H9 (cell line): ENCODE measurements around the gene CYGB. TPM values are rescaled to one million over a fixed set of nuclear protein-coding genes. Genes with fewer than 3 reads are reported as not detected.
A peak's percentile ranks its signal among the peaks of the same experiment; 100 is the strongest.

Experiments
- DNase-seq: peaks from one replicate; pipeline ENCODE4 v3.0.0-alpha.2; 2017
- H2AFZ ChIP-seq: one replicate; pipeline ENCODE4 v1.6.1; 2013; ENCODE audit warnings: mild to moderate bottlenecking, low read length, control low read depth, moderate library complexity
- H2AK5ac ChIP-seq: 2 replicates; pipeline ENCODE4 v1.6.1; 2013; ENCODE audit warnings: low read length, control low read depth, mixed read lengths; ENCODE audit not compliant: insufficient read length
- H2BK120ac ChIP-seq: one replicate; pipeline ENCODE4 v1.6.1; 2013; ENCODE audit warnings: low read depth, mild to moderate bottlenecking, low read length, control low read depth, inconsistent platforms; ENCODE audit not compliant: poor library complexity, severe bottlenecking
- H2BK12ac ChIP-seq: 2 replicates; pipeline ENCODE4 v1.6.1; 2013; ENCODE audit warnings: low read length, control low read depth, mixed read lengths, low read depth; ENCODE audit not compliant: insufficient read length
- H2BK15ac ChIP-seq: 2 replicates; pipeline ENCODE4 v1.6.1; 2013; ENCODE audit warnings: low read depth, low read length, control low read depth
- H2BK20ac ChIP-seq: one replicate; pipeline ENCODE4 v1.6.1; 2013; ENCODE audit warnings: low read depth, mild to moderate bottlenecking, low read length, control low read depth, inconsistent platforms; ENCODE audit not compliant: poor library complexity, severe bottlenecking
- H2BK5ac ChIP-seq: 2 replicates; pipeline ENCODE4 v1.6.1; 2013; ENCODE audit warnings: low read length, control low read depth, mixed read lengths; ENCODE audit not compliant: insufficient read length
- H3K14ac ChIP-seq: 2 replicates; pipeline ENCODE4 v1.6.1; 2013; ENCODE audit warnings: low read length, control low read depth; ENCODE audit not compliant: insufficient read depth
- H3K18ac ChIP-seq: 2 replicates; pipeline ENCODE4 v1.6.1; 2013; ENCODE audit warnings: low read depth, mild to moderate bottlenecking, mixed read lengths, low read length, control low read depth; ENCODE audit not compliant: insufficient read length
- H3K23ac ChIP-seq: 2 replicates; pipeline ENCODE4 v1.6.1; 2013; ENCODE audit warnings: low read length, control low read depth, mixed read lengths, low read depth; ENCODE audit not compliant: insufficient read length
- H3K23me2 ChIP-seq: 2 replicates; pipeline ENCODE4 v1.6.1; 2013; ENCODE audit warnings: low read depth, mild to moderate bottlenecking, mixed read lengths, low read length, control low read depth; ENCODE audit not compliant: insufficient read length, poor library complexity, severe bottlenecking
- H3K27ac ChIP-seq: 2 replicates; pipeline ENCODE4 v1.5.1; 2013; ENCODE audit warnings: low read length, control low read depth, mixed read lengths, low read depth; ENCODE audit not compliant: insufficient read length
- H3K27me3 ChIP-seq: 2 replicates; pipeline ENCODE4 v1.6.1; 2013; ENCODE audit warnings: low read length, control low read depth, inconsistent platforms; ENCODE audit not compliant: insufficient read depth
- H3K4ac ChIP-seq: 2 replicates; pipeline ENCODE4 v1.6.1; 2013; ENCODE audit warnings: low read depth, mild to moderate bottlenecking, control low read depth, inconsistent platforms, low read length, moderate library complexity
- H3K4me1 ChIP-seq: 2 replicates; pipeline ENCODE4 v1.6.1; 2013; ENCODE audit warnings: low read length, control low read depth, inconsistent platforms; ENCODE audit not compliant: insufficient read depth
- H3K4me2 ChIP-seq: 2 replicates; pipeline ENCODE4 v1.6.1; 2013; ENCODE audit warnings: low read length, control low read depth, mixed read lengths; ENCODE audit not compliant: insufficient read length, insufficient read depth
- H3K56ac ChIP-seq: 2 replicates; pipeline ENCODE4 v1.6.1; 2013; ENCODE audit warnings: low read depth, mild to moderate bottlenecking, mixed read lengths, low read length, control low read depth; ENCODE audit not compliant: insufficient read length
- H3K79me1 ChIP-seq: 2 replicates; pipeline ENCODE4 v1.6.1; 2013; ENCODE audit warnings: low read depth, mild to moderate bottlenecking, moderate library complexity, low read length, control low read depth, inconsistent platforms; ENCODE audit not compliant: insufficient read depth, poor library complexity, severe bottlenecking
- H3K79me2 ChIP-seq: 2 replicates; pipeline ENCODE4 v1.6.1; 2013; ENCODE audit warnings: low read length, control low read depth, inconsistent platforms; ENCODE audit not compliant: insufficient read depth
- H3K9ac ChIP-seq: 2 replicates; pipeline ENCODE4 v1.6.1; 2013; ENCODE audit warnings: low read length, control low read depth, mixed read lengths; ENCODE audit not compliant: insufficient read length; ENCODE audit errors: extremely low read depth
- H3K9me3 ChIP-seq: one replicate; pipeline ENCODE4 v1.6.1; 2013; ENCODE audit warnings: low read depth, low read length, inconsistent platforms; ENCODE audit not compliant: control insufficient read depth
- H3T11ph ChIP-seq: one replicate; pipeline ENCODE4 v1.6.1; 2013; ENCODE audit warnings: mild to moderate bottlenecking, low read length, control low read depth, inconsistent platforms
- H4K20me1 ChIP-seq: one replicate; pipeline ENCODE4 v1.6.1; 2013; ENCODE audit not compliant: control insufficient read depth, insufficient read length, insufficient read depth
- H4K5ac ChIP-seq: 2 replicates; pipeline ENCODE4 v1.6.1; 2013; ENCODE audit warnings: low read depth, mild to moderate bottlenecking, mixed read lengths, low read length, control low read depth; ENCODE audit not compliant: insufficient read length
- H4K8ac ChIP-seq: replicated peaks from 2 replicates; pipeline ENCODE4 v1.6.1; 2013; ENCODE audit warnings: low read length, control low read depth, mixed read lengths, low read depth; ENCODE audit not compliant: insufficient read length
- H4K91ac ChIP-seq: 2 replicates; pipeline ENCODE4 v1.6.1; 2013; ENCODE audit warnings: low read depth, mild to moderate bottlenecking, moderate library complexity, mixed read lengths, low read length, control low read depth; ENCODE audit not compliant: insufficient read length
- H3K27ac Mint-ChIP-seq, 3 experiments: 2 replicates in 2 of 3; 3 replicates in 1 of 3; pipeline ENCODE4 v1.8.0; 2020 to 2021; ENCODE audit warnings: mixed read lengths in 3 of 3, mild to moderate bottlenecking in 1 of 3, moderate library complexity in 1 of 3
- H3K27me3 Mint-ChIP-seq: 2 replicates; pipeline ENCODE4 v1.8.0; 2021; ENCODE audit warnings: low read depth, mild to moderate bottlenecking, moderate library complexity, mixed read lengths
- H3K36me3 Mint-ChIP-seq, 3 experiments: 2 replicates in 2 of 3; 3 replicates in 1 of 3; pipeline ENCODE4 v1.8.0; 2020 to 2021; ENCODE audit warnings: low read depth in 3 of 3, mixed read lengths in 3 of 3; ENCODE audit not compliant: insufficient read depth in 1 of 3
- H3K4me1 Mint-ChIP-seq, 2 experiments: 2 replicates each; pipeline ENCODE4 v1.8.0; 2020; ENCODE audit warnings: mixed read lengths in 2 of 2
- H3K4me3 Mint-ChIP-seq, 2 experiments: 2 replicates in 1 of 2; 3 replicates in 1 of 2; pipeline ENCODE4 v1.8.0; 2020 to 2021; ENCODE audit warnings: mild to moderate bottlenecking in 2 of 2, mixed read lengths in 2 of 2, moderate library complexity in 1 of 2
- H3K9me3 Mint-ChIP-seq, 2 experiments: 2 replicates in 1 of 2; 3 replicates in 1 of 2; pipeline ENCODE4 v1.8.0; 2020; ENCODE audit warnings: mild to moderate bottlenecking in 2 of 2, mixed read lengths in 2 of 2, moderate library complexity in 1 of 2
- WGBS: extraction: QIAGEN DNeasy Blood & Tissue Kit; methylation state at CpG from one replicate; pipeline ENCODE4 v1.1.7; 2013; ENCODE audit warnings: missing lambda C conversion rate, low lambda C conversion rate, mixed read lengths; ENCODE audit not compliant: insufficient read length; ENCODE audit errors: extremely low coverage; 5-methylcytosine and 5-hydroxymethylcytosine counted together
- total RNA-seq: library from RNA; stranded (reverse); gene quantifications from 2 replicates; pipeline ENCODE4 v1.2.1, GENCODE V29; 2021
- TF ChIP-seq, protein P1 (sequence below): fragments of 200-600 bp; sonication (generic); conservative IDR thresholded peaks from 3 replicates; pipeline ENCODE4 v1.8.0; 2021; ENCODE audit warnings: antibody characterized with exemption, mild to moderate bottlenecking

Gene CYGB
- total RNA-seq, 1 experiment from 2014 or later: 2.4 TPM

DNA sequence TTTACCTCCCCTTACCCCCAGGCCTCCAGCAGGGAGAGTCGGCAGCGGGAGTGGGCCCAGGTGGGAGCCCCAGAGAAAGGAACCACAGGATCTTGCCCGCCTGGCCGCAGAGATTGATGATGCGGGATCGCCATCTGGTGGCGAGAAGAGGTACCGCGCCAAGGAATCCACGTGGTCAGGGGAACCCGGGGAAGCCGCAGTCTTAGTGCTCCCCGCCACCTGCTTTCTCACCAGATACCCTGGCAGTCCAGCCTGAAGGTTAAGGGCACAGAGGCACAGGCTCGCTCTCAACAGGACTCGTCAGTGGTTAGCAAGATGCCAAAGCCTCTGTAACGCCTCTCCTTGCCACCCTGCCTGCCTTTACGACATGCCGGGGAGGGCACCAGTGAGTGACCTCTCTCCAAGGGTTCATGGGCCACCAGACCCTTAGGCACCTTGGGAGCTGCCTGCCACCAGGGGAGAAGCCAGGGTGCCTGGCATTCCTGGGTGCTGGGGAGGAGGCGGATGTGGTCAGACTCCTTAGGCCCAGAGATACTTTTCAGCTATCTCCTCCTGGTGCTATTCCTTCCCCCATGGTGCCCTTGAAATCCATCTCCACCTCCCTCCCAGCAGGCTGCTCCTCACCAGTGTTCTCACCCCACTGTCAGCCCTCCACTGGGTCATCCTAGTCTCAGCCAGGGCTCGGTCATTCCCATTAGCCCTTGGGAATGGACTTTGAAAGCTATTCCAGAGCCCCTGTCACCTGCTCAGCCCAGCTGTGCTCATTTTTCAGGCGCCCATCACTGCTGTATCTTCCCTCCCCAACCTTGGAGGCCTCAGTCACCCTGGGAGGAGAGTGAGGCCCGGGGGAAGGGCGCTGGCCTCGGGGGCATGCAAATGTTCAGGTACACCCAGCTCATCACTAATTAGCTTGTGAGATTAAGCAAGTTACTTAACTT is 30.8 kb downstream of the CYGB start:
- Histone ChIP-seq H2AFZ (no peak overlapping the region), H4K8ac (no peak overlapping the region), H3K4me1 (peaks cover 1% of the 10 kb centered on the region; the same call in 1 of the 2 replicates), H2BK120ac (no peak overlapping the region), H2BK20ac (no peak overlapping the region), H3K18ac (no peak overlapping the region), H3K9ac (no peak overlapping the region), H3K23ac (no peak overlapping the region), H3K4ac (no peak overlapping the region), H3K23me2 (no peaks in the 10 kb centered on the region), H2BK12ac (no peak overlapping the region), H4K91ac (no peak overlapping the region), H3K14ac (no peak overlapping the region; the same call in 1 of the 2 replicates), H3K27me3 (no peaks in the 10 kb centered on the region), H3K9me3 (no peaks in the 10 kb centered on the region), H3K79me1 (no peaks in the 10 kb centered on the region), H3K79me2 (no peaks in the 10 kb centered on the region), H2BK5ac (no peak overlapping the region), H3K4me2 (no peak overlapping the region), H2AK5ac (no peak overlapping the region), H3K27ac (no peak overlapping the region), H2BK15ac (no peak overlapping the region), H4K20me1 (no peaks in the 10 kb centered on the region), H4K5ac (no peak overlapping the region), H3T11ph (no peak overlapping the region), H3K56ac (no peak overlapping the region)
- Mint-ChIP-seq H3K27me3 (peaks cover 27% of the 10 kb centered on the region), H3K27ac (no peak overlapping the region), H3K9me3 (no peaks in the 10 kb centered on the region; a peak in 2 of 5 replicates), H3K4me3 (peak overlapping the region in 1 of 2 experiments; percentile 65; a peak in 2 of 5 replicates), H3K36me3 (no peaks in the 10 kb centered on the region), H3K4me1 (peaks cover 15 to 26% of the 10 kb centered on the region in 2 experiments)
- no CpG with 5 or more reads among the region's 24 CpGs for WGBS
- peak; percentile 96 for DNase-seq
- TF ChIP-seq, protein P1, sequence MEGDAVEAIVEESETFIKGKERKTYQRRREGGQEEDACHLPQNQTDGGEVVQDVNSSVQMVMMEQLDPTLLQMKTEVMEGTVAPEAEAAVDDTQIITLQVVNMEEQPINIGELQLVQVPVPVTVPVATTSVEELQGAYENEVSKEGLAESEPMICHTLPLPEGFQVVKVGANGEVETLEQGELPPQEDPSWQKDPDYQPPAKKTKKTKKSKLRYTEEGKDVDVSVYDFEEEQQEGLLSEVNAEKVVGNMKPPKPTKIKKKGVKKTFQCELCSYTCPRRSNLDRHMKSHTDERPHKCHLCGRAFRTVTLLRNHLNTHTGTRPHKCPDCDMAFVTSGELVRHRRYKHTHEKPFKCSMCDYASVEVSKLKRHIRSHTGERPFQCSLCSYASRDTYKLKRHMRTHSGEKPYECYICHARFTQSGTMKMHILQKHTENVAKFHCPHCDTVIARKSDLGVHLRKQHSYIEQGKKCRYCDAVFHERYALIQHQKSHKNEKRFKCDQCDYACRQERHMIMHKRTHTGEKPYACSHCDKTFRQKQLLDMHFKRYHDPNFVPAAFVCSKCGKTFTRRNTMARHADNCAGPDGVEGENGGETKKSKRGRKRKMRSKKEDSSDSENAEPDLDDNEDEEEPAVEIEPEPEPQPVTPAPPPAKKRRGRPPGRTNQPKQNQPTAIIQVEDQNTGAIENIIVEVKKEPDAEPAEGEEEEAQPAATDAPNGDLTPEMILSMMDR: peak; percentile 98
